Right renal cortex interstitium (tissue), 3 donors: ENCODE results near the gene HS3ST3A1. TPM values are rescaled to one million over a fixed set of nuclear protein-coding genes. Genes with fewer than 3 reads are reported as not detected.

Experiments used
- DNase-seq, 3 donors: peaks; one replicate each; pipeline ENCODE4 v3.0.0-alpha.2; 2013; ENCODE audit warnings: low read depth in 3 of 3, low spot score in 2 of 3
- polyA plus RNA-seq, 3 donors: library from polyadenylated mRNA; unstranded; fragments of 120-200 nt; gene quantifications; one replicate each; pipeline ENCODE4 v1.2.1, GENCODE V29; 2013; ENCODE audit not compliant: insufficient read length in 3 of 3

Gene HS3ST3A1
- polyA plus RNA-seq, 3 donors, result 2.6 to 2.9 (median 2.7) TPM

DNA sequence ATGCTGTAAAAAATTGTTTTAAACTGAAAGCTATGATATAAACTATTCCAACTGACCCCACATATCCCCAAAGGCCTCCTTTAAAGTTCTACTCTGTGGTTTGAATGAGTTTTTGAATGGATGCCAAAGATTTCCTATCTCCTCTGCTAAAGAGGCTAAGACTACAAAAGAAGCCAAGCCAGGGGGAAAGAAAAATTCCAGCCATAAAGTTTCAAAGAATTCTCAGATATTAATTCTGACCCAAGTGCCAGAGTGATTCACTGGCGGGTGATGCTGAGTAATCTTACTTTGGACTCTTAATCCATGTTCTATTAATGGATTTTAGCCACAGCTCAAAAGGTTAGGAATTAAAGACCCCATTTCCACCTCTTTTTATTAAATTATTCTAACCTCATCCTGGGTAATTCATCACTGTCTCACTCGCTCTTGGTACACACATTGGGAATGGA is 60.7 kb downstream of the HS3ST3A1 start:
- DNase-seq, result no peak

DNA sequence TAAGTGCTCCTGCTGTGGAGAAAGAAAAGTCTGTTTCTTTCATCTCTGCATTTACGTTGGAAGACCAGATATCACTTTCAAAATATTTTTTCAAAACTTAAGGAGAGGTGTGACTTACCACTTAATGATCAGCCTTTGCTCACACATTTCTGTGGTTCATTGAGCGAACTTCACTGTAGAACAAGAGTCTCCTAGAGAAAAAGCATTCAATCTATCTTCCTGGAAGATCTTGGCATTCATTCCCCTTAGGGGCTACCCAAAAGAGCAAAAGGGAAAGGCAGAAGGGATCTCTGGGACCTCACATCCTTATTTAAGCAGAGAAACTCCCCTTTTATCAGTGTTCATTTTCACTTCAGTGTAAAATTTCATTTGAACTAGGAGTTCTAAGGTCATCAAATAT is 61.2 kb downstream of the HS3ST3A1 start:
- DNase-seq, result no peak

DNA sequence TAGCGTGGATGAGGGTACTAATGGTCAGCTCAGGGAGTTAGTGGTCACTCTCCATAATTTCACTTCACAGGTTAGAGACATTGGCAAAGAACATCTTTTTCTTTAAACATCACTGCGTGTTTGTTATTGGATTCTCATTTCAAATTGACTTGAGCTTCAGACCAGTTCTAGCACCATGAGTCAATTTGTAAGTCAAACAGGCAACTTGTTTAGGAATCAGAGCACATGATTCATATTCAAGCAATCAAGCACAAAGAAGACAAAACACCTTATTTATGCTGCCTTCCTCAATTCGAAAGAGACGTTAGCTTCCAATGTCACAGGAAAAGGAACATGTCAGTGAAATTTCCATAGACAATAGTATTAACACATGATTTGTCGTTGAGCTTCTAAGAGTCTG is 62.3 kb downstream of the HS3ST3A1 start:
- DNase-seq, result no peak

DNA sequence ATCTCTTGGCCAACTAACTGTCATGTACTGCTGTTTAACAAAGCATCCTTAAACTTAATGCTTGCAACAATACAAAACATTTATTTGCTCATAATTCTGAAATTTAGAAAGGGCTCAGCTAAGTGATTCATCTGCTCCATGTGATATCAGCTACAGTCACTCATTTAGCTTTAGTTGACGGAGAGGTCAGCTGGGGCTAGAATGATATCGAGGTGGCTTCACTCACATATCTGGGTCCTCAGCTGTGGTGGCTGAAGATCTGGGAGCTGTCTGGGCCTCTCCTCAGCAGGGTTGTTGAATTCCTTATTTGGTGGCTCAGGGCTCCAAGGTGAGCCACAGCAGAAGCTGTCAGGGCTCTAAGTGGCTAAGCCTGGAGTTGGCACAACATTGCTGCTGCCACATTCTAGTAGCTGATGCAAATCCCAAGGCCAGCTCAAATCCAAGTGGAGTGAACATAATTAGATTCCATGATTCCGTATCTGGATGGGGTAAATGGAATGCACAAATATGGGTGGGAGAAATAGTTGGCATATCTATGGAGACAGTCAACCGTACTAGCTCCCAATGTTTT is 62.8 kb downstream of the HS3ST3A1 start:
- DNase-seq, result no peak

DNA sequence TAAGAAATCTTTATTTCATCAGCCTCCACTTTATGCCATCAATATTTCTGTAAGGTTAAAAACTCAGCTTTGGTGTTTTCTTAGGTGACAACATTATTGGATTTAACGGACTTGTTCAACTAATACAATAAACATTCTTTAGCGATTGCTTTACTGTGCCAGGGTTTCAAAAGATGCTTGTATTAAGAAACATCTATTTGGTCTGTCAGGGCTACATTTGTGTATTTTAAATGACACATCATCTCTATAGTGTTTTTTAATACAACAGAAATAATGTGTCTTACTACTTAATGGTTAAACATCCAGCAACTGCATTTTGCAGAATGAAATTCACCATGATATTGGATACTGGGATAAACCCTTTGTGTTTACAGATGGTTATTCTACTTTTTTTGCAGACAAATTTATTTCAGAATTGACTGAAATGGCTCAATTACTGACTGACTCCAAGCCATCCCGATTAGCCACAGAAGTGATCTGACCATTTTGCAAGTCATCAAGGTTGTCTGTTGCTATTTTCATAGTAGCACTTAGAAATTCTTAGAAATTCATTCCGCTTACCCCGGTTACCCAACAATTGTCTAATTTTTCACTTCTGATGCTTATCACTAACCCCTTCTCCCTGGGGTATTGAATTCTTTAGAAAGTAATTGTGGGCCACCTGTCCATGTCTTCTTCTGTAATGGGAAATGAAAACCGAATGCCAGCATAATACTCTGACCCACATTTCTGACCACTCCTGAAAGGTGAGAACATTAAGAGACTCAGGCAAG is 63.7 kb downstream of the HS3ST3A1 start:
- DNase-seq, result no peak

DNA sequence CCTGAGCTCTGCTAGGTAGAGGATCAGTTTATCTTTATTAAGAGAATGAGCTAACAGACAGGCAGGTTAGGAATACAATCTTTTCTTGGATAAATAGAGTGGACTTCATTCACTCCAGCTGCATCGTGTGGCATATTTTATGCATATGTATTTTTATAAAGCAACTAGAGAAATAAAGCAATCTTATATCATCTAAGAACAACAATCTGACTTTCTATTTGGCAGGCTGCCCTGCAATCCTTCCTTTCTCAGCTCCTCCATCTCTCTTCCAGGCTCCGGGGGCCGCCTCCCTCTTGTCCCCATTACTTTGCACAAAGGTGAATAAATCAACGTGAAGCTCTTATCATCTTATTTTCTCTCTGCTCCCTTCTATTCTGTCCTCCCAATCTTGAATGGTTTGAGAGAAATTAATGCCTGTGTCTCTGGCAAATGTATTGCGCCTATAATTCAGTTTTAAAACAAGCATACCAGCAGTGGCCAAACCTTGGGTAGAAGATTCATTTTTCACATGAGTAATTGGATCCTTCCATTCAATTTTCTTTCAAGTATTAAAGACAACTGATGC is 64.5 kb downstream of the HS3ST3A1 start:
- no peak for DNase-seq

DNA sequence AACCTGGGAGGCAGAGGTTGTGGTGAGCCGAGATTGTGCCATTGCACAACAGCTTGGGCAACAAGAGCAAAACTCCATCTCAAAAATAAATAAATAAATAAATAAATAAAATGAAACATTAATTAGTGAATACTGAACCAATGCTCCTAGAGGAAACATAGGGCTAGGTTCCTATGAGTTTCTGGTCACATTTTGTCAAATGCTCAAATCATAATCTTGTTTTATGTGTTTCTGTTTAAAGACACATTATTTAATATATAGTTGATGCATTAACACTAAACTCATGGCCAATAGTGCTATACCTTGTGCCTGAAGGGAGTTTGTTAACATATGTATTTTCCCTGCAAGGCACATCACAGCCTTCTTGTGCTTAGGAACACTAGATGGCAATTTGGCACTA is 66.8 kb downstream of the HS3ST3A1 start:
- no peak for DNase-seq

DNA sequence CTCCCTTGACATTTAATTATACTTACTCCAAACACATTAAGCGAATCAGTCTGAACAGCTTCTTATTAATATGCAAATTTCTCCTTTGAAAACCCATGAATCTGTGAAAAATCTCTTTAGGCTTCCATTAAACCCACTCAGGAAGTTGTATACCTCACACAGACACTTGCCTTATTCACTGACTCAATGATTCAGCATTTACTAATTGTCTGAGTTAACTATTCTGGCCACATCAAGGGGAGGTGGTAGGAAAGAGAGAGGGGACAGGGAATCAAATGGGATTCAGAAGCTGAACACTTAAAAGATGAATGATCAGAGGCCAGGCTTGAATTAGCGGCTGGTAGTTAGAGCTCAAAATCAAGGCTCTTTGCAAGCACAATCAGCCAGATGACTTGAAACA is 70.0 kb downstream of the HS3ST3A1 start:
- DNase-seq, result no peak

DNA sequence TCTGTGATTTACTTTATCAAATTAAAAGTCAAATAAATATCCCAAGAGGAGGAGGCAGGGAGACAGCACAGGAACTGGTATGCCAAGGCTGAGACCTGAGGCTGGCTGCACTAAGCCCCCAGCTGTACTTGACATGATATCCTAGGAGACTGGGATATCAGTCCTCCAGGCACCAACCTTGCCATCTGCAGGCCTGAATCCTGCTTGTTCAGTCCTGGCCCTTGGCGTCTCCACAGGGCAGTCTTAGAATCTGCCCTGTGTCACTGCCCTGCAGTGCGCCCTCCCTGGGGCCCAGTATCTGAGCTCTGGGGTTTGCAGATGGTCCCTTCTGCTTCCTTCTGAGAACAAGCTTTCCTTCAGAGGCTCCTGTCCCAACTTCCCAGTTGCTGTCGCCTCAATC is 75.9 kb downstream of the HS3ST3A1 start:
- DNase-seq, result no peak

DNA sequence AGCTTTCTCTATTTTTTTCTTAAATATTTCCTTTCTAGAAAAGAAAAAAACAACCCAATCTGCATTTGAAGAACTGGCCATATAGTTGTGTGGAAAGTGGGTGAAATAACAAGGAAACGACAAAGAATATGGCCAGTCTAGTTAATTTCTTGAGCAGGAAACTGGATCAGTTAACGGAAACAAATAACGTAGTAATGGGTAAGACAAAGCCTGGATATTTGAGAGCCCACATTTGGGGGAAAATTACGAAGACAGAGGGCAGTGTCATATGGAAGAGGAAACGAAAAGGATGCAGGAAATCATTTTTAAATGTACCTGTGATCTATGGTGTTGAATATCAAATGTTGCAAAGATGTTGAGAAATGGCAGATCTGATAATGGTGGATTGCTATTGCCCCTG is 78.6 kb downstream of the HS3ST3A1 start:
- no peak for DNase-seq

DNA sequence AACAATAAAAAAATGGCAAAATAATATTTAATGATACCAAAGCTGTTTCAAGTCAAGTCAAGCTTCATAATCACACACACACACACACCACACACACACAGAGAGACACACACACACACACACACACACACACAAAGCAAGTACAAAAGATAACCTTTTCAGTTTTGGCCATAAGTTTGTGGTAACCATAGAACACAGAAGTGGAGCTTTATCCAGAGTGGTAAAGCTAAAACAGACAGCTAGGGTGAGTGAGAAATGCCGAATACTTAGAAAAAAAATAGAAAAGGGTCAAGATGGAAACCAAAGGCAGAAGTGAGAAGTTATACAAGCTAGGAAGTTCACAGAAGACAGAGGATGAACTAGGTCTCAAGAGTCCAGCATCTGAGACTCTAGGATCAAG is 79.0 kb downstream of the HS3ST3A1 start:
- no peak for DNase-seq

DNA sequence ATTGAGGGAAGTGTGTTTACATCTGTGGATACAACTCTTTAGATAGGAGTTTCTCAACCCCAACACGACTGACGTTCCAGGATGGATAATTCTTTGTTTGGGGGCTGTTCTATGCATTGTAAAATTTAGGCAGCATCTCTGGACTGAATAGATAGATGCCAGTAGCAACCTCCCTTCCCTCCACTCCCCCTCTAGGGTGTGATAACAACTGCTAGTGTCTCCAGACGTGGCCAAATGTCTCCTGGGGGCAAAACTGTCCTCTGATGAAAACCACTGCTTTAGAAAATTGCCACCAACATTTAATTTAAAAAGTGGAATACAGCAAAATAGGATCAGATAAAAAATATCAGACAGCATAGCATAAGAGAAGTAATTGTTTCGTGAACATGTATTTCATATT is 79.9 kb downstream of the HS3ST3A1 start:
- no peak for DNase-seq

DNA sequence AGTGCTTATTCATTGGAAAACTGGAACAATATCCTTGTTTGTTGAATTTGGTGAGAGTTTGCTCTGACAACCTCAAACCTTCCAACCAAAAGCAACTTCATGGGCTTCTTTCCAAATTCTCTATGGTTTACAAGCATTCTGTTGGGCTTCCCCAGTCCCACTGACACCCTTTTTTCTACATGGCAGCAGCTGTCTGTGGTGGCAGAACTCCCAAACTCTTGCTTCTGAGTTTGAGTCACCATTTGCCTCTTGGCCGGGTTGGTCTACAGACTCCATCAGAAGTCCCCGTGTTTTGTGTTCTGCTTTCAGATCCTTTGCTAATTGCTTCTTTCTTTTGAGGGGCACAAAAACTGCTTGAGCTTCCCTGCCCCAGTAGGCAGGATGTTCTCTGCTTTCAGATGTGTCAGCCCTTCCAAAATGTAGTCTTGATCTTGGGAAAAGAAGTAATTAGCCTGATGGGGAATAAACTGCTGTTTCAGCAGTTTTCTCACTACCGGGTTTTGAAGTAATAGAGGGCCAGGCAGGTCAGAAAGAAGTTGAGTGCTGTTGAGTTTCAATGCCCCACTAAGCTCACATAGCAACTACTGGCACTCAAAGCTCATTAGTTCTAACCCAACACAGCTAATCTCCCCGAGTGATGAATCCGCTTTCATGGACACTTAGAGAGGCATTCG is 80.7 kb downstream of the HS3ST3A1 start:
- DNase-seq, result no peak

DNA sequence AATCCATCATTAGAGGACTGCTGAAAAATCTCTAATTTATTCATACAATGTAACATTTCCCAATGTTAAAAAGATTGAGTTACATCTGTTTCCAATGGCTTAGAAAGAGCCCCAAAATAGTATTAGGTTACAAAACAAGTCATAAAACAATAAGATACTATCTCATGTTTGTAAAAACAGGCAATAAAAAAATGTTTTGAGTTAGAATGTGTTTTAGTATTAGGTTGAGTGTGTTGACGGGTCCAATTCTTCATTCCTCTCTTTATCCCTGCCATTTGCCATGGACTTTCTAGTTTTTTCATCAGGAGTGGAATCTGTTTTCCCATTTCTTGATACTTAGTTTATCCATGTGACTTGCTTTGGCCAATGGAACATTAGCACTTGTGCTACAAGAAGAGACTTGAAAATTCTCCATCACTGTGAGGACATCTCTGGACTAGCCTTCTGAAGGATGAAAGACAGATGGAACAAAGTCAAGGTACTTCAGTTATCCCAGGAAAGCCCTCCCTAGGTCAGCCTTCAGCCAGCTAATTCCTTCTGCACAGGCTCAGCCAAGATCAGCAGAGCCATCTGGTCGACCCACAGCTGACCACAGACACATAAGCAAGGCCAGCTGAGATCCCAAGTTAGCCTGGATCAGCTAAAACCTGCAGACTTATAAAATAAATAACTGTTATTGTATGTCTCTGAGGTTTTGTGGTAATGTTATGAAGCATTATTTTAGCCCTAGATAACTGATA is 83.3 kb downstream of the HS3ST3A1 start:
- DNase-seq, result no peak

DNA sequence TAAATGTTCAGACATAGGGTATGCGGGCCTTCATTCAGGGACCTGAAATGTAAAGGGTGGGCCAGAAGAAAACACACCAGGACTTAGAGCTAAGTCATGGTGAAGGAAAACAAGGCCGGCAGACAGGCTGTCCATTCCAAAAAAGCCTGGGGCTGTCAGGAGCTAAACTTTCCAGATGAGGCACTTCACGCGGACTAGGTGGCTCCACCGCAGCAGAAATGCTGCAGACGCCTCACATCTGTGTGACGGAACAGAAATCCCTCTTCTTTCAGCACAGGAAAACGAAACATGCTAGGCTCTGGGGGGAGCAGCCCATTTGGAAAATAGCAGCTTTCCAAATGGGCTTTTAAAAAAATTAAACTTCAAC is 88.7 kb downstream of the HS3ST3A1 start:
- no peak for DNase-seq

DNA sequence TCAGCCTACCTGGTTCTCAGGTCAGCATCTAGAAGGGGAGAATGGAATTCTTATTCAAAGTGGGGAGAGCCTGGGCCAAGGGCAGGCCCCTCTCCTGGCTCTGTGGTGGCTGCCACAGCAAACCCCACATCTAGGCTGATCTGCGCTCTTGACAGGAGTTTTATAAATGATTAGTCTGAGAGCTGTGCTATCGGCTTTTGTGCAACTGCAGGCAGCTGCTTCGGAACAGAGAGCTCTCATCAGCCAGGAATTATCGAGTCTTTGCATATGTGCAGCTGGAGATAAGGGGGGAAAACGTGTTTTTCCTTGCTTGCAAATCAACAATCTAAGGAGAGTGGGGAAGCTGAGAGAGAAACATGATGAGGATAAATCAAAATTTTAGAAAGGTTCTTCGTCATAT is 91.7 kb downstream of the HS3ST3A1 start:
- no peak for DNase-seq

DNA sequence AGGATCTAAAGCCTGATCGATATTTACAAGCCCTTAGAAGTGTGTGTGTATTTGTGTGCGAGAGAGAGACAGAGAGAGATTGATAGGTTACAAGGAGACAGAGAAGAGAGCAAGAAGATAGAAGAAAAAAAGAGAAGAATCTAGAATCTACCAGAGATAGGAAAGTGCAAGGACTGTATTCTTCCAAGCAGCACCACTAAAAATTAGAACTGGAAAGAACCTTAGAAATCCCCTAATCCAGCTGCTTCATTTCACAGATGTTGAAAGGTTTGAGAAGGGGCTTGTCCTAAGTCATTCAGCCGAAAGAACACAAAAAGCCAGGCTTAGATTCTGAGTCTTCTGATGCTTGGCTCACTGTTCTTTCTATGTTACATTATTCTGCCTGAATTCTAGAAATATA is 92.2 kb downstream of the HS3ST3A1 start:
- no peak for DNase-seq

DNA sequence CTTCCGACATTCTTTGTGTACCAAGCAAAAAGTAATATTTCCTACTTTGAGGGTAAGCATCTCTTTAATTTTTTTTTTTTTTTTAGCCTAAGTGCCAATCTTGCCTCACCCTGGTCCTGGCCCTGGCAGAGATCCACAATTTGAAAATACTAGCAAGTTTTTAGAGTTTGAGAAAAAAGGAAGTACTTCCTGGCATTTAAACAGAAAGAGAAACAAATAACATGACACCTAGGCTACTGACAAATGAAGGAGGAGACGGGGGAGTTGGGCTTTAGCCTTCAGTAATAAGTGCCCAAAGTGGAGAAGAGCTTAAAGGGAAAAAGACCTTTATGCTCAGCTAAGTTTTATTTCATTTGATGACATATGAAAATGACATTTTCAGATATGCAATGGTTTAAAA is 92.8 kb downstream of the HS3ST3A1 start:
- DNase-seq, result no peak

DNA sequence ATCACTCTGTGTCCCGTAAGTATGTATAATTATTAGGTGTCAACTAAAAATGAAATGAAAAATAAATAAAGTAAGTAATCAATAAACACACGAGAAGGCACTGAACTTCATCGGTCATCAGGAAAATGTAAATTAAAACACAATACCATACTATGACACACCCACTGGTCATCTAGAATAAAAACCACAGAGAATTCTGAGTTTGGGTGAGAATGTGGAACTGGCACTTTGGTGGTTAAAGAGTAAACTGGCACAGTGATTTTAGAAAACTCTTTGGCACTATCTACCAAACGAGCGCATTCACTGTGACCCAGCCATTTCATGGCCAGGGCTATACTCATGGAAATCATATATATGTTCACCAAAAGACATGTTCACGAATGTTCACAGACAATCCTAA is 98.2 kb downstream of the HS3ST3A1 start:
- DNase-seq, result no peak

DNA sequence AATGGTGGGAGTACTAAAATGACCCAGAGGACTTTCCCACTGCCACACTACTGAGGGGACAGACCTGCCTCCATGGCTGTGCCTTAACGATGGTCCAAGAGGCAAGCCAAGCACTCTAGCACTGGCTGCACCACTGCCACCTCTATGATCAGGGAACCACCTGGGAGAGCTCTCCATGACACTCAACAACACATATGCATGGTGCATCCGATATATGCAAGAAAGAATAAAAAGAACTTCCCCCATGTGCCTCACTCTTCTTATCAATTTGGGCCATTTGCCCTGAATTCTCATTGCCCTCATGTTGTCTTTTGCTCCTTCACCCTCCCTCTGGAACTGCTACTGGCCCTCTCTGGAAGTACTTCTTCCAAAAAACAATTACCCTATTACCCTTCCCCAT is 99.5 kb downstream of the HS3ST3A1 start:
- no peak for DNase-seq

DNA sequence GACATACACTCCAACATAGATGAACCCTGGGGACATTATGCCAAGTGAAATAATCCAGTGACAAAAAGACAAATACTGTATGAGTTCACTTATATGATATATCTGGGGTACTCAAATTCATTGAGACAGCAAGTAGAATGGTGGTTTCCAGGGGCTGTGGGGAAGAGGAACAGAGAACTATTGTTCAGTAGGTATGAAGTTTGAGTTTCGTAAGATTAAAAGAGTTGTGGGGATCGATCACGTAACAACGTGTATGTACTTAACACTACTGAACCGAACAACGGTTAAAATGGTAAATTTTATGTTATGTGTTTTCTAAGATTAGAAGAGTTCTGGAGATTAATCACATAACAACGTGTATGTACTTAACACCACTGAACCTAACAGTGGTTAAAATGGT is 100.8 kb downstream of the HS3ST3A1 start:
- DNase-seq, result no peak
